ENCODE results near the gene SLC22A31.

DNA sequence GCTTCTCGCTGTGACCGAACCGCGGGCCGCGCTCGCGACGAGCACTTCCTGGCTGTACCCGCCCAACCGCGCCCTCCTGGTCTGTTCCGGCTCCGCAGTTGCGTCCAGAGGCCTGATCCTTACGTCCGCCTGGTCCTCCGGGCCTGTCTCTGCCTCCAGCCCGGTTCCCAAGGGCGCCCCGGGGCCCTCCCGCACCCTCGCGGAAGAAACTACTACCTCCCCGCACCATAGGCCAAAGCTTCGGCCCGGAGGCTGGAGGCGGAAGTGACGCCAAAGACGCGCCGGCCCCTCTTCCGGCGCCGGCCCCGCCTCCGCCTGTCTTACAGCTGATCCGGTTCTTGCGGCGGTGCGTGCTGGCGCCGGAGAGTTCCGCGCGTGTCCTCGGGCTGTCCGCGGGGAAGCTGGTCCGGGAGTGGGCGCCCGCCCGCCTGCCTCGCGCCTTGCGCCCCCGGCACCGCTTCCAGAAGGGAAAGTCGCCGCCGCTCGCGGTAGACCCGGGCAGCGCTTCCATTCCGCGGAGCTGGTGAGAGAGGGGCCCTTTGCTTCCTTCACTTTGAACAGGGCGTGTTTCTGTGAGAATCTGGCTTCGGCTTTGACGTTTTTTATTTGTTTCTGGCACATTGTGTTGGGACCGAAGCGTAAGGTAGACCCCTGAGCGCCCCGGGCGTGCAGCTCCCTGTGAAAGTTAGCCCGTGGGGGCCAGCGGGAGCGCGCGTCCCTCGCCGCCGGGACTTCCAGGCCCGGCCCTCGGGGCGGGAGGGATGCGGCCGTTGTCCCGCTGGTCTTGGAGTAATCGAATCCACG, 17.3 kb upstream of the SLC22A31 start, which contains the start of gene ZNF778:
- peak; percentile 13 for TF ChIP-seq ZBTB33 (IDR thresholded peaks at IDR 0.05; ENCODE audit: extremely low read depth, insufficient replicate concordance, low read length)
- TF ChIP-seq POLR2A (IDR thresholded peaks at IDR 0.05; ENCODE audit: borderline replicate concordance, extremely low read depth, insufficient read depth, insufficient read length) = peak; percentile 41
- TF ChIP-seq, protein P1, sequence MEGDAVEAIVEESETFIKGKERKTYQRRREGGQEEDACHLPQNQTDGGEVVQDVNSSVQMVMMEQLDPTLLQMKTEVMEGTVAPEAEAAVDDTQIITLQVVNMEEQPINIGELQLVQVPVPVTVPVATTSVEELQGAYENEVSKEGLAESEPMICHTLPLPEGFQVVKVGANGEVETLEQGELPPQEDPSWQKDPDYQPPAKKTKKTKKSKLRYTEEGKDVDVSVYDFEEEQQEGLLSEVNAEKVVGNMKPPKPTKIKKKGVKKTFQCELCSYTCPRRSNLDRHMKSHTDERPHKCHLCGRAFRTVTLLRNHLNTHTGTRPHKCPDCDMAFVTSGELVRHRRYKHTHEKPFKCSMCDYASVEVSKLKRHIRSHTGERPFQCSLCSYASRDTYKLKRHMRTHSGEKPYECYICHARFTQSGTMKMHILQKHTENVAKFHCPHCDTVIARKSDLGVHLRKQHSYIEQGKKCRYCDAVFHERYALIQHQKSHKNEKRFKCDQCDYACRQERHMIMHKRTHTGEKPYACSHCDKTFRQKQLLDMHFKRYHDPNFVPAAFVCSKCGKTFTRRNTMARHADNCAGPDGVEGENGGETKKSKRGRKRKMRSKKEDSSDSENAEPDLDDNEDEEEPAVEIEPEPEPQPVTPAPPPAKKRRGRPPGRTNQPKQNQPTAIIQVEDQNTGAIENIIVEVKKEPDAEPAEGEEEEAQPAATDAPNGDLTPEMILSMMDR (IDR thresholded peaks at IDR 0.05 in 2 of 3, conservative IDR thresholded peaks at IDR 0.05 in 1 of 3; ENCODE audit: borderline replicate concordance in 1 of 3, insufficient read depth in 1 of 3, low read depth in 2 of 3, low read length in 2 of 3) = no peak
- no peak for TF ChIP-seq EZH2phosphoT487 (IDR thresholded peaks at IDR 0.05; ENCODE audit: borderline replicate concordance)
- no peak for TF ChIP-seq EZH2 (IDR thresholded peaks at IDR 0.05)
- TF ChIP-seq TCF7L2 (IDR thresholded peaks at IDR 0.05; ENCODE audit: borderline replicate concordance, extremely low read depth, insufficient read depth, insufficient read length) = peak; percentile 23
- peak; percentile 96 for TF ChIP-seq POLR2AphosphoS5 (IDR thresholded peaks at IDR 0.05; ENCODE audit: low read depth, low read length)
- peak; percentile 77; the same call in 1 of the 2 replicates for TF ChIP-seq ELF1 (IDR thresholded peaks at IDR 0.05; ENCODE audit: borderline replicate concordance, low read depth)
- TF ChIP-seq SP1 (IDR thresholded peaks at IDR 0.05; ENCODE audit: low read depth) = peak; percentile 71
- TF ChIP-seq MAX (IDR thresholded peaks at IDR 0.05) = peak; percentile 94
- no peak for TF ChIP-seq JUND (IDR thresholded peaks at IDR 0.05)
- TF ChIP-seq RAD21 (IDR thresholded peaks at IDR 0.05; ENCODE audit: low read depth) = no peak; the same call in 1 of the 2 replicates

Measured in HCT116 (cell line).